Kidney tubule cell (primary cell): Measurements from ENCODE around the gene UPK3A.
A peak's percentile ranks its signal among the peaks of the same experiment; 100 is the strongest.
"Not testable (repeated sequence)": the region's sequence is repeated elsewhere in the genome, so short reads cannot be mapped to it uniquely, and the experiment has no call there.

Source experiments
- DNase-seq: peaks from one replicate; pipeline ENCODE4 v3.0.0-alpha.2; 2018; ENCODE audit warnings: low spot score

UPK3A gene

DNA sequence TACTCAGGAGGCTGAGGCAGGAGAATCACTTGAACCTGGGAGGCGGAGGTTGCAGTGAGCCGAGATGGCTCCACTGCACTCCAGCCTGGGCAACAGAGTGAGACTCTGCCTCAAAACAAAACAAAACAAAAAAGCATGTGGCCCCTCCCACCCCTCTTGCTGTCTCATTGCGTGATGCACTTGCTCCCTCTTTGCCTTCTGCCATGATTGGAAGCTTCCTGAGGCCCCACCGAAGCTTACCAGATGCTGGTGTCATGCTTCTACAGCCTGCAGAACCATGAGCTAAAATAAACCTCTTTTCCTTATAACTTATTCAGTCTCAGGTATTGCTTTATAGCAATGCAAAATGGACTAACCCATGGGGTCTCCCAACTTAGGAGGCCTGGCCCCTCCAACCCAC, 26.8 kb upstream of the UPK3A start:
- DNase-seq: not testable (repeated sequence)

DNA sequence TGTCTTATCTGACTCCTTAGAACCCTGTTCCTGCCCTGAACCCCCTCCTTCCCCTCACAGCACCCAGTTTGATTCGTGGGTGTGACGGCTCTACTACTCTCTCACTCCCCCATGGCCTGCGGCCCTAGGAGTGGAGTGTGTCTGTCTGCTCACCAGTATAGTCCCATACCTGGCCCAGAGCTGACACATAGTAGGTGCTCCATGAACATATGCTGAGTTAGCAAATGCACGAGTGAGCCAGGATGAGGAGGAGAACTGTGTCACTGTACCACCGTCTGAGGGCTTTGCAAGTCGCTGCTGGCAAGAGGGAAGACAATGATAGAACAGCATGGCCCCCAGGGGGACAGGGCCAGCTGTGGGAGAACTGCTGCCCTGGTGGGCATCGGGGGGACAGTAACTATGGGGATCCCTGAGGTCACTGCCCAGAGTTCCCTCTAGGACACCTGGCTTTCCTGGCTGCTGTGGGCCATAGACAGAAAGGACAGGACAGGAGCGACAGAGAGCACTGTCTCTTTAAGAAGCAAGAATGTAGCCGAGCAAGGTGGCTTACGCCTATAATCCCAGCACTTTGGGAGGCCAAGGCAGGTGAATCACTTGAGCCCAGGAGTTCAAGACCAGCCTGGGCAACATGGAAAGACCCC, 24.9 kb upstream of the UPK3A start:
- DNase-seq: no peak

DNA sequence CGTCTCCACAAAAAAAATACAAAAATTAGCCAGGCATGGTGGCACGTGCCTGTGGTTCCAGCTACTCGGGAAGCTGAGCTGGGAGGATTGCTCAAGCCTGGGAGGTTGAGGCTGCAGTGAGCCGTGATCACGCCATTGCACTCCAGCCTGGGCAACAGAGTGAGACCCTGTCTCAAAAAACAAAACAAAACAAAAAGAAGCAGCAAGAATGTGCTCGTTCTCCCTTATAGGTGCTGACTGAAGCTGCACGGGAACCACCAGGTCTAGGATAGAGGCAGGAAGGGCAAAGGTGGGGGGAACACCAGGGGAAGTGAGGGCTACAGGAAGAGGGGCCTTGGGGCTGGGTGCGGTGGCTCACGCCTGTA, 24.4 kb upstream of the UPK3A start:
- not testable (repeated sequence) for DNase-seq

DNA sequence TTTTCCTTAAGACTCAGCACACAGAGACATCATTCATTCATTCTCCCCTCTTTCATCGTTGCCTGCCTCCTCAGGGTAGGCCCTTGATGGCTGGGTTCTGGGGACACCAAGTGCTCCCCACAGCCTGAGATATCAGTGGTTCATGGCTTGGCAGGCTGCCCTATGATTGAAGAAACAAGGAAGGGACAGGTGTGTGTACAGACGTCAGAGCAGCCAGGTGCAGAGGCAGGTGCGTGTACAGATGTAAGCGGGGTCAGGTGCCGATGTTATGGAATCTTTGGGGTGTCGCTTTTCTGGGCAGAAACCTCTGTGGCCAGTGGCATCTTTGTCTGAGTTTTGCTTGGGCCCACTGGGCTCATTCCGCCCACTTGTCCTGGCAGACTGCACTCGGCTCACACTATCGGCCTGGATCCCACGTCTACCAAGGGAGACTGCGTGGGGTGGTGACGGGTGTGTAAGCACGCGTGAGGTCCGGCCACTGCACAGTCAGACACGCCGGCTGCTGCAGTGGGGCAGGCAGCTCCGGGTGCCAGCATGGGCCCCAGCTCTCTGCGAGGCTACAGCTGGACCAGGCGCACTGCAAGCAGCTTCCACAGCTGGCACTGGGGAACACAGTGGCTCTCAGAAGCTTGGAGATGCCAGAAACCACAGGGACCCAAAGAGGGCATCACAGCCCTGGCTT, 23.2 kb upstream of the UPK3A start:
- no peak for DNase-seq

DNA sequence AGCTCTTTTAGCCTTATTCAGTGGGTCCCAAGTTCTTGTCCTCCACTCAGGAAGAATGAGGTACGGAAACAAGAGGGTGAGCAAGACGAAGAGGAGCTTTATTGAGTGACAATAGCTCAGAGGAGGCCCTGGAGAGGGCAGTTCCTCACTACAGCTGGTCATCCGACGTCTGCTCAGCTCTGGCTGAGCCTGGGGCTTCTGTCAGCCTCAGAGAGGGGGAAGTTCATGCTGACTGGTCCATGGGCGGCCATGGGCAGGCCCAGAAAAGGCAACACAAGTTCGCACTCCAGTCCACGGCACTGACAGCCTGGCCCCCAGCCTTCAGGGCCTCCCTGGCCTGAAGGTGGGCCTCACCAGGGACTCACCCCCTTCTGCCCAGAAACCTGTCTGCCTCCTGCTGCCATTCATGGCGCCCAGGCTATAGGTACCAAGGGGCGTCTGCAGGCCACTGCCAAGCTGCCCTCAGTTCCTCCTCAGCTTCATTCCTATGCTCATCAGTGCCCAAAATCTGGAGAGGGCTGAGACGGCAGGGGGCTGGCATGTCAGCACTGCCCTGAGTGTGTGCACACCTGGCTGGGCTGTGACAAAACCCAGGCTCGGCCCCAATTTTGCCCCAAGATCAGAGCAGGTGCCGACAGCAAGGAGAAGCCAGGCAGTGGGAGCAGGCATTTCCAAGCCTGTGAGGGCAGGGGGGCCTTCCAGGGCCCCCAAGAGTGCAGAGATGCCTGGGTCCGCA, 22.4 kb upstream of the UPK3A start:
- no peak for DNase-seq

DNA sequence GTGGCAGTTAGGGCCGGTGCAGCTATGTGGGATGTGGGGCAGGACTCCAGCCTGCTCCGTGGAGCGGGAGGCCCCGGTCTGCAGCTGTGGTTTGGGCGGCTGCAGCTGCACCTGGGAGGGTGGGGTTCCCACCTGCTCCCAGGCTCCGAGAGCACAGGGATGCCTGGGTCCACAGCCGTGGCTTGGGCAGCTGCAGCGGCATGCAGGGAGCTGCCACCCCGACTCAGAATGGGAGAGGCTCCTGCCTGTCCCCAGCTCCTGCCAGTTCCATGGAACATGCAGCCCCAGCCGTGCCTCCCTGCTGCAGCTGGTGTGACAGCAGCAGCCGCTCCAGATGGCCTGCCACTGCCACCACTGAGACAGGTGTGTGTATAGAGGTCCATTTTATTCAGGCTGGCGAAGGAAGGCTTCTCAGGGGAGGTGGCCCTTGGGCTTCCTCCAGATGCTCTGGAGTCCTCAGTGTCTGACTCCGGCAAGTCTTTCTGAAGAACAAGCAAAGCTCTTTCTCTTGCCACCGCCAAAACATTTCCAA, 21.8 kb upstream of the UPK3A start:
- no peak for DNase-seq

DNA sequence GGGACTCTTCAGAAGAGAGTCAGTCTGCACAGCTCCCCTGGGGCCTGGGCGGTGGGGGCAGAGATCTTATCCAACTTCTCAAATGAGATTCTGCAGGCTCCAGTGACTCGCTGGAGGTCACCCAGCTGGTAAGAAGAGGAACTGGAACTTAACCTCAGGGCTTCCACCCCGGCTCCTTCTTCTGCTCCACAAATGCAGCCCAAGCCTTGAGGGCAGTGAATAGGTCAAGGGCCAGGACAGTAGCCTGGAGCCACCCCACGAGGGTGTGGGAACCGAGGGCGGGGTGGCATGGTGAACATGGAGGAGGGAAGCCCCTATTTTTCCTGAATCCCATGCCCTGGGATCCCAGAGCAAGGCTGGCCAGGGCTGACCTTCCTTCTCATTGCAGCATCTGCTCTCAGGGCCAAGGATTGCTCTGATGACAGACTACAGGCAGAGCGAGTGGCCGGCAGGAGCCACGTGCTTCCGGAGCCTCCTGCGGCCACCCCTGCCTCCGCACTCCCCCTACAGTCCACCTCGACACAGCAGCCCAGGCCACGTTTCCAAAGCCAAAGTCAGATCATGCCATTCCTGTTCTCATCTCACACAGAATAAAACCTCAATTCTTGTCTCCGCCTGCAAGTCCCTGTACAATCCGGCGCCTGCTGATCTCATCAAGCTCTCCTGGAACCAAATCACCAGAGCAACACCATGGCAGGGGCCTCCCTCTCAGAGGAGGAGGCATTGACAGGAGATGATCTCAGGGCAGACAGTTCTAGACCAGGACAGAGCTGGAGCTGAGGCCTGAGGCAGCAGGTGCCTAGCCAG, 21.1 kb upstream of the UPK3A start:
- peak; percentile 79 for DNase-seq

DNA sequence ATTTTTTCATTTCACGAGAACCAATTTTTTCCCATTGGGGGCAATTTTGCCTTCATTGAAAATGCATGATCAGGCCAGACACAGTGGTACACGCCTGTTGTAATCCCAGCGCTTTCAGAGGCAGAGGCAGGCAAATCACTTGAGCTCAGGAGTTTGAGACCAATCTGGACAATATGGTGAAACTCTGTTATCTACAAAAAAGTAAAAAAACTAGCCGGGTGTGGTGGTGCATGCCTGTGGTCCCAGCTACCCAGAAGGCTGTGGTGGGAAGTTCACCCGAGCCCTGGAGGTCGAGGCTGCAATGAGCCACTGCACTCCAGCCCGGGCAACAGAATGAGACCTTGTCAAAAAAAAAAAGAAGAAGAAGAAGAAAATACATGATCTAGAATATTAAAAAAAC, 19.2 kb upstream of the UPK3A start:
- DNase-seq: no peak

DNA sequence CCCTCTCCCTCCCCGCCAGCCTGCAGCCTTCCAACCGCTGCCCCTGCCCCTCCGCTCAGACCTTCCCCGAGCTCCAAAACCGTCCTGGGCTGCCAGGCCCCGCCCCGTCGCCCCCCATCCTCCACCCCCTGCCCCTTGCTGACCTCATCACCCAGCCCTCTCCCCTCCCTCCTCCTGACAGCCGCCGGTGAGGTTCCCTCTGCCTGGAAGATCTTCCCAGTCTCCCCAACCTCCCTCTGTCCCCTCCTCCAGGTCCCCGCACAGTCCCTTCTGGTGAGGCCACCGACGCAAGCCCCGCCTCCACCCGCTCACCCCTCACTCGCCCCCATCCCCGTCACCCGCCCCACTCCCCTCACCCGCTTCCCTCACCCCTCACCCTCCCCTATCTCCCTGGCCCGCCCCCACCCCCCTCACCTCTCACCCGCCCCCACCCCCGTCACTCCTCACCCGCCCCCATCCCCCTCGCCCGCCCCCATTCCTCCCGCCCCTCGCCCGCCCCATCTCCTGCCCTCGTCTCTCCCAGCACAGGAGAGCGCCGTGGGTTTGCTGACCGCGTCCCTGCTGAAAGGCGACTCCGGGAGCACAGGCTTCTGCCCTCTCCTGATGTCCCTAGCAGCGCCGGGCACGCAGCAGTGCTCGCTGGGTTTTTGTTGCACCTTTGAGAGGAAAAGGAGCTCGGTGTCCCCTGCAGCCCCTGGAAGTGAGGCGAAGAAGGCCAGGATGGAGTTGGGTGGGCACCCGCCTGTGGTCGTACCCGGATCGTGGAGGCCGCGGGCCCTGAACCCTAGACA, 16.4 kb upstream of the UPK3A start:
- DNase-seq: no peak

DNA sequence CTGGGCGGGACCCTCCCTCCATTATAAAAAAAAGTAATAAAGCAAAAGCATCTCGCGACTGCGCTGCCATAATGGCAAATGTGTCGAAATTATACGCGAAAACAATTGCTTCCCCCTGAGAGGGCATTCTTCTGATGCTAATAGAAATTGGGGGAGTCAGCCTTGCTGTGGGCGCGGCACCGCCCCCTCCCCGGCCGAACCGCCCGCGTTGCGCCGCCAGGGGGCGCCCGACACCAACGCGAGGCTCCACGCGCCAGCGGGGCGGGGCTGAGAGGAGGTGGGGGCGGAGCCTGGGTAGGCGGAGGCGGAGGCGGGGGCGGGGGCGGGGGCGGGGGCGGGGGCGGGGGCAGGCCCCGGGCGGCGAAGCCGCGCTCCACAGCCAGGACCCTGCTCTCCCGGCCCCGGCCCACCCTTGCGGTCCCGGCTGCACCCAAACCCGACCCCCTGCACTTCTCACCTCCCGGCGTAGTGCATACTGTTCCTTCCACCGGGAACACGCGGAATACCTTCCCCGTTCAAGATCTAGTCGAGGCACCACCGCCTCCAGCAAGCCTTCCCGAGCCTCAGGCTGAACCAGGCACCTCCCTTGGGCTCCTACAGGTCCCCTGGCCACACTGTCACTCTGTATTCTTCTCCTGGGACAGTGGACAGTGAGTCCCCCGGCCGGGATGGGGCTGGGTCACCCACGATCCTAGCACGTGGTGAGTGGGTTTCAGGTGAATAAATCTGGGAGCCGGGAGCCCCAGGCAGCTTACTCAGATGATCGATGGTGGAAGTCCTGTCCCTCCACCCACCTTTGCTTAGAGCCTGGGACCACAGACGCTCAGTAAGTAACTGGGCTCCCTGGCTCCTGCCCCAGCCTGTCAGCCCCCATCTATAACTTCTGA, 15.5 kb upstream of the UPK3A start:
- DNase-seq: peak; percentile 72

DNA sequence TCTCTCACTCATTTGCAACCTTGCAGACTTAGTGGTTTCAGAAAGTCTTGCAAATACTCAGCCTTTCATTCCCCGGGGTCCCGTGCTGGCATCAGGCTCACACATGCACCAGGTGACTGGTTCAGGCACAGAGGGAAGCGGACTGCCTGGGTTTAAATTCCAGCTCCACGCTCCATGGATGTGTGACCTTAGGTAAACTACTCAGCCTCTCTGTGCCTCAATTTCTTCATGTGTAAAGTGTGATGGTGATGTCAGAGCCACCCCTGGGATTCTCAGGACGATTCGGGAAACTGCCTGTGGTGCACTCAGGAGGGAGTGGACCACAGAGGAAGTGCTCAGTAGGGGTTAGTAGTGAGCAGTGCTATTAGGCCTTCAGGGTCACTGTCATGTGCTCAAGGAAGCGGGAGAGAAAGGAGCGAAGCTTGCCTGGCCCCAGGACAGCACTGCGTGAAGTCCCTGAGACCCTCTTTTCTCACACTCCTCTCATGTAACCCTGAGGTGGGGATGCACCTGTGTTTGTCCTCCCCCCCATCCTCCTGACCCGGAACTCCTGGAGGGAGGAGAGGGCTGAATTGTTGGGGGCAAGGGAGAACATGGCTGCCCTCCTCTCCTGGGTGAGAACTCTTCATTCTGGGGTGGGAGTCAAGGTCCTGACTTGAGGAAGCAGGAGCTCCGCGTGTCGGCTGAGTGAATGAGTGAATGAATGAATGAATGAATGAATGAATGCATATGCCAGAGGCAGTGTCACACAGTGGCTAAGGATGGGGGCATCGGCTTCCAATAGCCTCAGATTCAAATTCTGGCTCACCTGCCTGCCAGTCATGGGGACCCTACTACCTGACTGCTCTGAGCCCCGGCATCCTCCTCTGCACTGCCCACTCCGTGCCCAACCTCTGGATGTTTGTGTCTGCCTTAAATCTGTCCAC, 14.4 kb upstream of the UPK3A start:
- DNase-seq: no peak

DNA sequence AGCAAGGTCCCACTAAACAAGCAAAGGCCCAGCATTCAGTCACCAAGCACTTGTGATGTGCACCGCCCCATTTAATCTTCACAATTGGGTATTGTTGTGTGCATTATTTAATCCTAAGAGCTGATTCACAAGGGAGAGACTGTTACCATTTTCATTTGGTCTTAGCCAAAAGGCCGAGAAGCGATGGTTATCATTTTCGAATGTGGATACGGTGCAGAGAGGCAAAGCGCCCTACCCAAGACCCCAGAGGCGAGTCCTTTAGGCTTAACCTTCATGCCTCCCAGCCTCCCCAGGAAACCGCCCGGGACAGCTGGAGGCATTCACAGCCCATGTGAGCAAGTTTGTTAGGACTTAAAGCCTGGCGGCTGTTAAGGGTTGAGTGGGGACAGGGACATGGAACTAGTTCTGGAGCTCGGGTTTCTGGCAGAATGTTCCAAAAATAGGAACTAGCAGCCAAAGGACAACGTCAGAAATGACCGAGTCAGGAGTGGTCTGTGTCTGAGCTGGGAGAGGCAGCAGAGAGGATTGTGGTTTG, 13.0 kb upstream of the UPK3A start:
- no peak for DNase-seq

DNA sequence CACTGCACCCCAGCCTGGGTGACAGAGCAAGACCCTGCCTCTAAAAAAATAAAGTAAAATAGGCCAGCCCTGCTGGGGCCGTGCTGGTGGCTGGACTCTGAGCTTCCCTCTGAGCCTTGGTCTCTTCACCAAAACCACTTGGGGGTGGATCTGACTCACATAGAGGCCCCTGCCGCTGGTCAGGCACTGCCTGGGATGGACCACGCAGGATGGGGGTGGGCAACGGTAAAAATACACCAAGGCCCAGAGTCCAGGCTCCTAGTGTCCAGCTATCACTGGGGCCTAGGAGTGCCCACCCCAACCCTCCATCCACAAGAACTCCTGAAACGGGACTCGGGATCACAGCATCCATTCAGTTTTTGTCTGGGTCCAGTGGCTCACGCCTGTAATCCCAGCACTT, 12.3 kb upstream of the UPK3A start:
- DNase-seq: no peak

DNA sequence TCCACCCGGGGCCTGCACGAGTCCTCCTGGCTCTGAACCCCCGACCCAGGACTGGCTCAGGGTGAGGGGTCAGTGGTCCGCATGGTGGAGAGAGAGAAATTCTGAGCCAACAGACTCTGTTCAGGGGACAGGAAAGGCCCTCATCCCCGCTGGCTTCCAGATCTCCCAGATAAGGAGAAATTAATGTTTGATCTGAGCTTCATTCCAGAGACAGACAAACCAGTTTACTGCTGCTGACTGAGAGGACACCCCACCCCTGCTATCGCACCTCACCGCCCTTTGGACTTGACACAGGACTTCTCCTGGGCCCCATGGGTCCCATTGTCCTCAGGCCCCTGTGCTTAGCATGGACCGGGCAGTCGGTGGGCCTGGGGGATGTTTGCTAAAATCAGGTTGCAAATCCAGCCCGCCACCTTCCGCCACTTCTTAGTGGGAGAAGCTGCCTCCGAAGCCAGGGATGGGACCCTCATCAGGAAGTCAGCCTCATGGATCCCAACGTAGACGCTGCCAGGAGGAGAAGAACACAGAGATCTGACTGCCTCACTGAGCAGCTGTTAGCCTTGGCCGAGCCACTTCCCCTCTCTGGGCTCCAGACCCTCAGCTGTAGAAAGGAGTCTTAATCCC, 11.2 kb upstream of the UPK3A start:
- no peak for DNase-seq

DNA sequence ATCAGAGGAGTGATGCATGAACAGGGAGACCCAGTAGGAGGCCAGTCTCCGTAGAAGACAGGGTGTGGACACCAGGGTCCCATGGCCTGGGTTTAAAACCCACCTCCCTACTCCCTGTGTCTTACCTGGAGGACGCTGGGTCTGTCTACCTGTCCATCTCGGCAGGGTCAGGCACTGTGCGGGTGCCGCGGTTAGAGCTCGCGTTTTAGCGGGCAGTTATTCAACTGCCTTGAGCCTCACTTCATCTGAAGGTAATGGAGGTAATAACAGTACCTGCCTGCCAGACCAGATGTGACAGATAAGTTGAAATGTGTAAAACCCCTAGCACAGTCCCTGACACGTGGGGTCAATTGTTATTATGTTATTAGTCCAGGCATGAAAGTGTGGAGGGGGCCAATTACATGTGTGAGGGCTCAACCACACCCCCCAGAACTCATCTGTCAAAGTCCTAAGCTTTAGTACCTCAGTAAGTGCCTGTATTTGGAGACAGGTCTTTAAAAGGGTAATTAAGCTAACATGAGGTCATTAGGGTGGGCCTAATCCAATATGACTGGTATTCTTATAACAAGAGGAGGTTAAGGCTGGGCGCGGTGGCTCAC, 8.1 kb upstream of the UPK3A start:
- no peak for DNase-seq

DNA sequence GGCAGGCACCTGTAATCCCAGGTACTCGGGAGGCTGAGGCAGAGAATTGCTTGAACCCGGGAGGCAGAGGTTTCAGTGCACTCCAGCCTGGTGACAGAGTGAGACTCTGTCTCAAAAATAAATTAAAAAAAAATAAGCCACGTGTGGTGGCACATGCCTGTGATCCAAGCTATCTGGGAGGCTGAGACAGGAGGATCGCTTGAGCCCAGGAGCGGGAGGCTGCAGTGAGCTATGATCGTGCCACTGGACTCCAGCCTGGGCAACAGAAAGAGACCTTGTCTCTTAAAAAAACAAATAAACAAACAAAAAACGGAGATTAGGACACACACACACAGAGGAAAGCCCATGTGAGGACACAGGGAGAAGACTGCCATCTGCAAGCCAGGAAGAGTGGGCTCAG, 7.0 kb upstream of the UPK3A start:
- not testable (repeated sequence) for DNase-seq

DNA sequence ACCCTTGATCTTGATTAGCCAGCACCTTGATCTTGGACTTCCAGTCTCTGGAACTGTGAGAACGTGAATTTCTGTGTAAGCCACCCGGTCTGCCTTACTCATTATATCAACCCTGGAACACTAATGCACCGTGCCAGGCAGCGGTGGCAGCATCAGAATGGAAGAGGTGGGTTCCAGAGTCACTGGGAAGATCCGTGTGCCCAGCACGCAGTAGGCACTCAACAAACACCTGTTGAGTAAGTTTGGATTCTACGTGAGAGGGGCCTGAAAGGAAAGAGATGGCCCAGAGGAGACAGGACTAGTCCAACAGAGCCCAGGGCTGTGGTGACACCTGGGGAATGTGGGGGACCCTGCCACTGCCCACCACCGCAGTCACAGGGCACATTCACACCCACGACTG, 6.6 kb upstream of the UPK3A start:
- no peak for DNase-seq

DNA sequence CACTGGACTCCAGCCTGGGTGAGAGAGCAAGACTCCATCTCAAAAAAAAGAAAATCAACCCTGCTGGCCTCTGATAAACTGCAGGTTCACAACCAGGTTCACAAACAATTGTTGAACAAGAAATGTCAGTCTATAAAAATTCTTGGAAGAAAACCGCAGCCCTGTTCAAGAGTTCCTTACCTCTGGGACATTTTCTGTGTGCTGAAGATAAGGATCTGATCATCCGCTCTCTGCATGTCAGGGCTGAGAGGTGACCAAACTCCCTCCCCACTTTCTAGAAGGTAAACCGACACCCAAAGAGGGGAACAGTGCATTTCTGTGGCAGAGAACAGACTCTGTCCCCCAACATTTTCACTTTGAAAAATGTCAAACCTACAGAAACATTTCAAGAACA, 4.2 kb upstream of the UPK3A start:
- DNase-seq: no peak
